ENCODE results near the gene TOM1L2. TPM values are rescaled to one million over a fixed set of nuclear protein-coding genes. Genes with fewer than 3 reads are reported as not detected.
A peak's percentile ranks its signal among the peaks of the same experiment; 100 is the strongest.

TOM1L2 gene
- total RNA-seq, 1 donor from 2014 or later, result 4.3 TPM

DNA sequence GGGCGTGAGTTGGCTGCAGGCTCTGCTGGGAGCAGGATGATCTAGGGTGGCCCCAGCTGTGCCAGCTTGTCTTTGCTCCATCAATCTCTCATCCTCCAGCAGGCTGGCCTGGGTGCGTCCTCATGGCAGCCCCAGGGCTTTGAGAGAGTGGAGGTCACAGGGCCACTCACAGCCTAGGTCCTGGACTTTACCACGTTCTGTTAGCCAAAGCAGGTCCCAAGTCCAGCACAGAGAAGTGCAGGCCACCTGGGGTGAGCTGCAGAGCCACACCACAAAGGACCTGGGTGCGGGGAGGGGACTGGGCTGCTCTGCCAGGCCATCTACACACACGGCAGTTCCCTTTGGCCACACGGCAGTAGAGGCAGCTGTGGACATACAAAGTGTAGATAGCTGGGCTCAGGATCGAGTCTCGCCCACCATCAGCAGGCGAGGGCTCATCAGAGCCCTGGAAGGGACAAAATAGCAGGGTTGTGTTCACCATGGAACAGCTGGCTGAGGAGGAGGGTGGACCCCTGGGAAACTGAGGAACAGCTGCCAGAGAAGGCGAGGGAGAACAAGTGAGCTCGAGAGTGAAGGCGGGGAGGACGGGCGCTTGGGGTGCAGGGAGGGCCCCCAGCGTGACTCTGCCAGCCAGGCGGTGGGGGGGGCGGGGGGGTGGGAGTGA is 165.5 kb downstream of the TOM1L2 start:
- H3K4me1 ChIP-seq, result peaks cover 26% of the 10 kb centered on the region
- H3F3A ChIP-seq (ENCODE audit: low read depth), result peaks cover 26% of the 10 kb centered on the region
- Mint-ChIP-seq H3K4me3 (peak overlapping the region; percentile 61), H3K9me3 (no peaks in the 10 kb centered on the region), H3K36me3 (peaks cover 19% of the 10 kb centered on the region), H3K4me1 (peaks cover 29% of the 10 kb centered on the region), H3K27me3 (ENCODE audit: insufficient read depth, low read depth) (peaks cover 21% of the 10 kb centered on the region), H3K27ac (no peak overlapping the region)
- H3K27me3 ChIP-seq, result peaks cover 27% of the 10 kb centered on the region
- TF ChIP-seq, protein P1, sequence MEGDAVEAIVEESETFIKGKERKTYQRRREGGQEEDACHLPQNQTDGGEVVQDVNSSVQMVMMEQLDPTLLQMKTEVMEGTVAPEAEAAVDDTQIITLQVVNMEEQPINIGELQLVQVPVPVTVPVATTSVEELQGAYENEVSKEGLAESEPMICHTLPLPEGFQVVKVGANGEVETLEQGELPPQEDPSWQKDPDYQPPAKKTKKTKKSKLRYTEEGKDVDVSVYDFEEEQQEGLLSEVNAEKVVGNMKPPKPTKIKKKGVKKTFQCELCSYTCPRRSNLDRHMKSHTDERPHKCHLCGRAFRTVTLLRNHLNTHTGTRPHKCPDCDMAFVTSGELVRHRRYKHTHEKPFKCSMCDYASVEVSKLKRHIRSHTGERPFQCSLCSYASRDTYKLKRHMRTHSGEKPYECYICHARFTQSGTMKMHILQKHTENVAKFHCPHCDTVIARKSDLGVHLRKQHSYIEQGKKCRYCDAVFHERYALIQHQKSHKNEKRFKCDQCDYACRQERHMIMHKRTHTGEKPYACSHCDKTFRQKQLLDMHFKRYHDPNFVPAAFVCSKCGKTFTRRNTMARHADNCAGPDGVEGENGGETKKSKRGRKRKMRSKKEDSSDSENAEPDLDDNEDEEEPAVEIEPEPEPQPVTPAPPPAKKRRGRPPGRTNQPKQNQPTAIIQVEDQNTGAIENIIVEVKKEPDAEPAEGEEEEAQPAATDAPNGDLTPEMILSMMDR (IDR thresholded peaks at IDR 0.05), result no peak
- TF ChIP-seq EZH2phosphoT487 (IDR thresholded peaks at IDR 0.05) (no peak), EZH2 (IDR thresholded peaks at IDR 0.05) (no peak)
- H3K36me3 ChIP-seq, result no peaks in the 10 kb centered on the region
- H3K9me3 ChIP-seq (ENCODE audit: low read depth), result no peaks in the 10 kb centered on the region
- no peak overlapping the region for H2AFZ ChIP-seq (replicated peaks)
- no peak overlapping the region for H3K4me2 ChIP-seq
- H3K9ac ChIP-seq, result no peak overlapping the region
- no peak overlapping the region for H3K27ac ChIP-seq
- no peak for DNase-seq (ENCODE audit: low spot score)
- no peaks in the 10 kb centered on the region for H3K79me2 ChIP-seq (ENCODE audit: low read depth)
- H3K4me3 ChIP-seq, result no peak overlapping the region
- peaks cover 67% of the 10 kb centered on the region for H4K20me1 ChIP-seq (ENCODE audit: low read depth)

DNA sequence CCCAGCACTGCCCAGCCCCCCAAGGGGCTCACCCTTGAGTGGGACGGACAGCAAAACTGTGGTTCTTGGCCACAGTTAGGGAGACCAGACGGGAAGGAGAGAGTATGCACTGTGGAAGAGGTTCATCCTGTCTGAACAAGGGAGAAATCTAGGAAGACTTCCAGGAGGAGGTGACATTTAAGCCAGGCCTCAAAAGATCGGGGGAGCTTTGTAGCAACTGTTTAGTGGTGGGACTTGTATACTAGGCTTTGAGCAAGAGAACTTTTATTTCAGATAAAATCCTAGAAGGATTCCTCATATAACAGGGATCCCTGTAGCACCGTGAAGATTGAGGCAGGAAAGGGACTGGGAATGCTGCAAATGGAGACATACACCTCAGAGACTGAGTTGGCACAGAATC is 166.2 kb downstream of the TOM1L2 start:
- Histone ChIP-seq H3K36me3 (no peaks in the 10 kb centered on the region), H3K79me2 (ENCODE audit: low read depth) (no peaks in the 10 kb centered on the region), H3K27me3 (peaks cover 27% of the 10 kb centered on the region), H3K27ac (no peak overlapping the region), H3K4me2 (no peak overlapping the region), H3F3A (ENCODE audit: low read depth) (peaks cover 18% of the 10 kb centered on the region), H2AFZ (replicated peaks) (no peak overlapping the region), H4K20me1 (ENCODE audit: low read depth) (peaks cover 67% of the 10 kb centered on the region), H3K4me3 (no peak overlapping the region), H3K9me3 (ENCODE audit: low read depth) (no peaks in the 10 kb centered on the region), H3K9ac (no peak overlapping the region), H3K4me1 (peaks cover 20% of the 10 kb centered on the region)
- TF ChIP-seq, protein P1 (IDR thresholded peaks at IDR 0.05), result no peak
- TF ChIP-seq EZH2phosphoT487 (IDR thresholded peaks at IDR 0.05), result no peak
- no peak for TF ChIP-seq EZH2 (IDR thresholded peaks at IDR 0.05)
- Mint-ChIP-seq H3K9me3 (no peaks in the 10 kb centered on the region), H3K27ac (peak overlapping the region; percentile 15), H3K36me3 (peaks cover 19% of the 10 kb centered on the region), H3K4me1 (peaks cover 22% of the 10 kb centered on the region), H3K27me3 (ENCODE audit: insufficient read depth, low read depth) (peaks cover 21% of the 10 kb centered on the region), H3K4me3 (no peak overlapping the region)
- no peak for DNase-seq (ENCODE audit: low spot score)

DNA sequence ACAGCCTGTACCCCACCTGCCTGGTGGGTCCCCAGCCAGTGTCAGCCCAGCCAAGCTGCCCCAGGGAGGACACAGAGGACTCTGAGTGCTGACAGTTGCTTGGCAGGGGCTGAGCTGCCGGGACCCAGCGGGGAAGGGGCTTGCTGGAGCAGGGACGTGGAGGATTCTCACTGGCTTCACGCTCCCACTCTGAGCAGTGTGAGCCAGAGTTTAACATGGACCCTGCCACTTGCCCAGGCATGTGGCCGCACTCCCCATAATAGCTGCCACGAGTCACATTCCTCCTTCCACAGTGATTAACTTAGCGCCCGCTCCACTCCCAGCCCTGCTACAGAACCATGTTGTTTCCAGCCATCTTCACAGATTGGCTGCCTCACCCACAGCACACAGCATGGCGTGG is 166.6 kb downstream of the TOM1L2 start:
- no peak overlapping the region for H3K4me3 Mint-ChIP-seq
- no peak overlapping the region for H3K27ac Mint-ChIP-seq
- H3K27me3 ChIP-seq, result peaks cover 22% of the 10 kb centered on the region
- H4K20me1 ChIP-seq (ENCODE audit: low read depth), result peaks cover 67% of the 10 kb centered on the region
- H3K36me3 ChIP-seq, result no peaks in the 10 kb centered on the region
- no peaks in the 10 kb centered on the region for H3K9me3 Mint-ChIP-seq
- TF ChIP-seq EZH2 (IDR thresholded peaks at IDR 0.05) (no peak), EZH2phosphoT487 (IDR thresholded peaks at IDR 0.05) (no peak)
- TF ChIP-seq, protein P1 (IDR thresholded peaks at IDR 0.05), result no peak
- no peak overlapping the region for H3K4me2 ChIP-seq
- H3K36me3 Mint-ChIP-seq, result peaks cover 19% of the 10 kb centered on the region
- H3K4me3 ChIP-seq, result no peak overlapping the region
- no peak overlapping the region for H2AFZ ChIP-seq (replicated peaks)
- DNase-seq (ENCODE audit: low spot score), result no peak
- H3K4me1 Mint-ChIP-seq, result peaks cover 17% of the 10 kb centered on the region
- no peaks in the 10 kb centered on the region for H3K9me3 ChIP-seq (ENCODE audit: low read depth)
- H3K27ac ChIP-seq, result no peak overlapping the region
- H3K79me2 ChIP-seq (ENCODE audit: low read depth), result no peaks in the 10 kb centered on the region
- peaks cover 21% of the 10 kb centered on the region for H3K27me3 Mint-ChIP-seq (ENCODE audit: insufficient read depth, low read depth)
- H3K9ac ChIP-seq, result no peak overlapping the region
- peaks cover 14% of the 10 kb centered on the region for H3F3A ChIP-seq (ENCODE audit: low read depth)
- H3K4me1 ChIP-seq, result peaks cover 16% of the 10 kb centered on the region
